Liver (tissue), 9 donors: Measurements from ENCODE around the gene AKT2. TPM values are rescaled to one million over a fixed set of nuclear protein-coding genes. Genes with fewer than 3 reads are reported as not detected.

ENCODE experiments used
- DNase-seq: peaks from one replicate; pipeline ENCODE4 v3.0.0-alpha.2; 2017; ENCODE audit warnings: low spot score
- H3K27ac ChIP-seq, 2 donors: one replicate each; pipeline ENCODE4 v1.7.0; 2013; ENCODE audit warnings: inconsistent platforms in 2 of 2, low read length in 2 of 2, control low read depth in 1 of 2, low read depth in 1 of 2, mild to moderate bottlenecking in 1 of 2
- H3K27me3 ChIP-seq, 4 donors: one replicate each; pipeline versions ENCODE4 v1.6.1 to v1.7.0; 2013; ENCODE audit warnings: low read length in 3 of 4, inconsistent platforms in 1 of 4, mild to moderate bottlenecking in 1 of 4, moderate library complexity in 1 of 4; ENCODE audit not compliant: control insufficient read depth in 4 of 4, insufficient read depth in 4 of 4
- H3K36me3 ChIP-seq, 4 donors: one replicate each; pipeline versions ENCODE4 v1.6.1 to v1.7.0; 2013; ENCODE audit warnings: low read length in 3 of 4, mild to moderate bottlenecking in 3 of 4, low read depth in 1 of 4, moderate library complexity in 1 of 4; ENCODE audit not compliant: control insufficient read depth in 4 of 4, insufficient read depth in 3 of 4
- H3K4me1 ChIP-seq, 4 donors: one replicate each; pipeline versions ENCODE4 v1.6.1 to v1.7.0; 2013; ENCODE audit warnings: low read length in 3 of 4, mild to moderate bottlenecking in 3 of 4, moderate library complexity in 1 of 4; ENCODE audit not compliant: control insufficient read depth in 4 of 4, insufficient read depth in 4 of 4
- H3K4me3 ChIP-seq, 3 donors: one replicate each; pipeline versions ENCODE4 v1.6.1 to v1.7.0; 2013; ENCODE audit warnings: low read length in 3 of 3, control low read depth in 1 of 3, low read depth in 1 of 3, mild to moderate bottlenecking in 1 of 3
- H3K9ac ChIP-seq, 2 donors: one replicate each; pipeline ENCODE4 v1.7.0; 2013; ENCODE audit warnings: low read length in 2 of 2, mild to moderate bottlenecking in 2 of 2, moderate library complexity in 2 of 2, control low read depth in 1 of 2, low read depth in 1 of 2
- H3K9me3 ChIP-seq, 4 donors: one replicate each; pipeline versions ENCODE4 v1.6.1 to v1.7.0; 2013; ENCODE audit warnings: low read length in 3 of 4; ENCODE audit not compliant: control insufficient read depth in 4 of 4
- CTCF ChIP-seq: fragments of 150-350 bp; IDR thresholded peaks from 2 replicates; pipeline ENCODE4 v1.5.1; 2017; ENCODE audit warnings: improper control_type of control experiment, low read depth, low read length; ENCODE audit not compliant: missing input control
- EGR1 ChIP-seq, 2 donors: IDR thresholded peaks; 2 replicates each; pipeline ENCODE4 v1.6.1; 2016 to 2018; ENCODE audit warnings: antibody characterized with exemption in 2 of 2, low read depth in 2 of 2
- FOXA1 ChIP-seq: IDR thresholded peaks from 2 replicates; pipeline ENCODE4 v1.6.1; 2016; ENCODE audit warnings: antibody characterized with exemption
- FOXA2 ChIP-seq: IDR thresholded peaks from 2 replicates; pipeline ENCODE4 v1.6.1; 2016; ENCODE audit warnings: antibody characterized with exemption
- GABPA ChIP-seq, 2 donors: IDR thresholded peaks in 1 of 2; conservative IDR thresholded peaks in 1 of 2; 2 replicates each; pipeline ENCODE4 v1.6.1; 2016; ENCODE audit warnings: antibody characterized with exemption in 2 of 2, mild to moderate bottlenecking in 1 of 2, moderate library complexity in 1 of 2
- HNF4A ChIP-seq, 2 donors: conservative IDR thresholded peaks; 2 replicates each; pipeline ENCODE4 v1.6.1; 2016; ENCODE audit warnings: antibody characterized with exemption in 2 of 2, mild to moderate bottlenecking in 2 of 2
- HNF4G ChIP-seq: IDR thresholded peaks from 2 replicates; pipeline ENCODE4 v1.6.1; 2016; ENCODE audit warnings: antibody characterized with exemption
- JUND ChIP-seq, 2 donors: IDR thresholded peaks; 2 replicates each; pipeline ENCODE4 v1.6.1; 2016; ENCODE audit warnings: antibody characterized with exemption in 2 of 2
- NR2F2 ChIP-seq: IDR thresholded peaks from 2 replicates; pipeline ENCODE4 v1.6.1; 2016; ENCODE audit warnings: antibody characterized with exemption
- RAD21 ChIP-seq, 2 donors: IDR thresholded peaks; 2 replicates each; pipeline ENCODE4 v1.6.1; 2016; ENCODE audit warnings: antibody characterized with exemption in 2 of 2, mild to moderate bottlenecking in 2 of 2
- RXRA ChIP-seq, 2 donors: IDR thresholded peaks; 2 replicates each; pipeline ENCODE4 v1.6.1; 2017 to 2018; ENCODE audit warnings: antibody characterized with exemption in 2 of 2, mild to moderate bottlenecking in 1 of 2
- SP1 ChIP-seq: IDR thresholded peaks from 2 replicates; pipeline ENCODE4 v1.6.1; 2018; ENCODE audit warnings: antibody characterized with exemption, mild to moderate bottlenecking
- TAF1 ChIP-seq: conservative IDR thresholded peaks from 2 replicates; pipeline ENCODE4 v1.6.1; 2016; ENCODE audit warnings: antibody characterized with exemption, mild to moderate bottlenecking
- YY1 ChIP-seq: IDR thresholded peaks from 2 replicates; pipeline ENCODE4 v1.6.1; 2016; ENCODE audit warnings: antibody characterized with exemption, mild to moderate bottlenecking
- WGBS: extraction: QIAGEN DNeasy Blood & Tissue Kit; methylation state at CpG from one replicate; pipeline ENCODE4 v1.1.7; 2013; 5-methylcytosine and 5-hydroxymethylcytosine counted together
- polyA plus RNA-seq, 2 donors: library from polyadenylated mRNA; stranded (reverse) in 1 of 2; unstranded in 1 of 2; fragments of 200-250 nt in 1 of 2; fragments of >200 nt in 1 of 2; fragmentation: Nextera tagmentation in 1 of 2; extraction: Ambion mirVana in 1 of 2; gene quantifications; one replicate each; pipeline versions ENCODE4 v1.2.1 to v1.2.3, GENCODE V29; 2013 to 2015
- total RNA-seq, 2 donors: library from RNA; depleted of rRNA; stranded (reverse); fragments of >200 nt; gene quantifications; one replicate each; pipeline ENCODE4 v1.2.3, GENCODE V29; 2014
- TF ChIP-seq, protein P1 (sequence below): IDR thresholded peaks from 2 replicates; pipeline ENCODE4 v1.6.1; 2016; ENCODE audit warnings: antibody characterized with exemption, mild to moderate bottlenecking
- TF ChIP-seq, protein P2 (sequence below): IDR thresholded peaks from 2 replicates; pipeline ENCODE4 v1.6.1; 2016; ENCODE audit warnings: antibody characterized with exemption
- TF ChIP-seq, protein P3 (sequence below): IDR thresholded peaks from 2 replicates; pipeline ENCODE4 v1.6.1; 2016; ENCODE audit warnings: antibody characterized with exemption
- TF ChIP-seq, protein P4 (sequence below): IDR thresholded peaks from 2 replicates; pipeline ENCODE4 v1.6.1; 2016; ENCODE audit warnings: antibody characterized with exemption
- donor health status: healthy.
- donor health status: healthy.
- donor health status: healthy.
- donor health status: healthy.
- donor health status: healthy.

AKT2 gene
- total and polyA plus RNA-seq, 4 donors: 23.2 to 110 (median 60.4) TPM

- Histone ChIP-seq H3K4me3 (no peak overlapping the region), H3K4me1 (no peaks in the 10 kb centered on the region), H3K9ac (no peak overlapping the region), H3K36me3 (peaks cover 0 to 4% (median under 1%) of the 10 kb centered on the region in 4 donors), H3K27ac (no peak overlapping the region), H3K27me3 (no peaks in the 10 kb centered on the region), H3K9me3 (no peaks in the 10 kb centered on the region)
- no peak for DNase-seq
- TF ChIP-seq RXRA (IDR thresholded peaks at IDR 0.05) (no peak), SP1 (no peak), NR2F2 (no peak), HNF4A (conservative IDR thresholded peaks at IDR 0.05) (no peak), RAD21 (IDR thresholded peaks at IDR 0.05) (no peak), TAF1 (no peak), GABPA (IDR thresholded peaks at IDR 0.05 in 1 of 2, conservative IDR thresholded peaks at IDR 0.05 in 1 of 2) (no peak), FOXA1 (no peak), YY1 (no peak), EGR1 (IDR thresholded peaks at IDR 0.05; ENCODE audit: low read depth in 2 of 2) (no peak), FOXA2 (no peak), HNF4G (no peak), CTCF (no peak), JUND (IDR thresholded peaks at IDR 0.05) (no peak)
- TF ChIP-seq, protein P1, sequence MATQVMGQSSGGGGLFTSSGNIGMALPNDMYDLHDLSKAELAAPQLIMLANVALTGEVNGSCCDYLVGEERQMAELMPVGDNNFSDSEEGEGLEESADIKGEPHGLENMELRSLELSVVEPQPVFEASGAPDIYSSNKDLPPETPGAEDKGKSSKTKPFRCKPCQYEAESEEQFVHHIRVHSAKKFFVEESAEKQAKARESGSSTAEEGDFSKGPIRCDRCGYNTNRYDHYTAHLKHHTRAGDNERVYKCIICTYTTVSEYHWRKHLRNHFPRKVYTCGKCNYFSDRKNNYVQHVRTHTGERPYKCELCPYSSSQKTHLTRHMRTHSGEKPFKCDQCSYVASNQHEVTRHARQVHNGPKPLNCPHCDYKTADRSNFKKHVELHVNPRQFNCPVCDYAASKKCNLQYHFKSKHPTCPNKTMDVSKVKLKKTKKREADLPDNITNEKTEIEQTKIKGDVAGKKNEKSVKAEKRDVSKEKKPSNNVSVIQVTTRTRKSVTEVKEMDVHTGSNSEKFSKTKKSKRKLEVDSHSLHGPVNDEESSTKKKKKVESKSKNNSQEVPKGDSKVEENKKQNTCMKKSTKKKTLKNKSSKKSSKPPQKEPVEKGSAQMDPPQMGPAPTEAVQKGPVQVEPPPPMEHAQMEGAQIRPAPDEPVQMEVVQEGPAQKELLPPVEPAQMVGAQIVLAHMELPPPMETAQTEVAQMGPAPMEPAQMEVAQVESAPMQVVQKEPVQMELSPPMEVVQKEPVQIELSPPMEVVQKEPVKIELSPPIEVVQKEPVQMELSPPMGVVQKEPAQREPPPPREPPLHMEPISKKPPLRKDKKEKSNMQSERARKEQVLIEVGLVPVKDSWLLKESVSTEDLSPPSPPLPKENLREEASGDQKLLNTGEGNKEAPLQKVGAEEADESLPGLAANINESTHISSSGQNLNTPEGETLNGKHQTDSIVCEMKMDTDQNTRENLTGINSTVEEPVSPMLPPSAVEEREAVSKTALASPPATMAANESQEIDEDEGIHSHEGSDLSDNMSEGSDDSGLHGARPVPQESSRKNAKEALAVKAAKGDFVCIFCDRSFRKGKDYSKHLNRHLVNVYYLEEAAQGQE: no peak
- TF ChIP-seq, protein P2, sequence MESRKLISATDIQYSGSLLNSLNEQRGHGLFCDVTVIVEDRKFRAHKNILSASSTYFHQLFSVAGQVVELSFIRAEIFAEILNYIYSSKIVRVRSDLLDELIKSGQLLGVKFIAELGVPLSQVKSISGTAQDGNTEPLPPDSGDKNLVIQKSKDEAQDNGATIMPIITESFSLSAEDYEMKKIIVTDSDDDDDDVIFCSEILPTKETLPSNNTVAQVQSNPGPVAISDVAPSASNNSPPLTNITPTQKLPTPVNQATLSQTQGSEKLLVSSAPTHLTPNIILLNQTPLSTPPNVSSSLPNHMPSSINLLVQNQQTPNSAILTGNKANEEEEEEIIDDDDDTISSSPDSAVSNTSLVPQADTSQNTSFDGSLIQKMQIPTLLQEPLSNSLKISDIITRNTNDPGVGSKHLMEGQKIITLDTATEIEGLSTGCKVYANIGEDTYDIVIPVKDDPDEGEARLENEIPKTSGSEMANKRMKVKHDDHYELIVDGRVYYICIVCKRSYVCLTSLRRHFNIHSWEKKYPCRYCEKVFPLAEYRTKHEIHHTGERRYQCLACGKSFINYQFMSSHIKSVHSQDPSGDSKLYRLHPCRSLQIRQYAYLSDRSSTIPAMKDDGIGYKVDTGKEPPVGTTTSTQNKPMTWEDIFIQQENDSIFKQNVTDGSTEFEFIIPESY: no peak
- TF ChIP-seq, protein P3, sequence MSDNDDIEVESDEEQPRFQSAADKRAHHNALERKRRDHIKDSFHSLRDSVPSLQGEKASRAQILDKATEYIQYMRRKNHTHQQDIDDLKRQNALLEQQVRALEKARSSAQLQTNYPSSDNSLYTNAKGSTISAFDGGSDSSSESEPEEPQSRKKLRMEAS: no peak
- TF ChIP-seq, protein P4, sequence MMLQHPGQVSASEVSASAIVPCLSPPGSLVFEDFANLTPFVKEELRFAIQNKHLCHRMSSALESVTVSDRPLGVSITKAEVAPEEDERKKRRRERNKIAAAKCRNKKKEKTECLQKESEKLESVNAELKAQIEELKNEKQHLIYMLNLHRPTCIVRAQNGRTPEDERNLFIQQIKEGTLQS: no peak
- 90% methylated on average over 9 of the region's 9 CpGs for WGBS
These were observed 84.6 kb downstream of the AKT2 start for GRCh38 chr19:40200341-40201099.
